Left ventricle myocardium superior (tissue), 1 donor: ENCODE data around the gene CAPN11. TPM values are rescaled to one million over a fixed set of nuclear protein-coding genes. Genes with fewer than 3 reads are reported as not detected.
"Not testable (repeated sequence)": the region's sequence is repeated elsewhere in the genome, so short reads cannot be mapped to it uniquely, and the experiment has no call there.

ENCODE experiments used
- ATAC-seq: fragments of 200-7000 bp; cut with Tn5 transposase; one replicate; pipeline ENCODE4 v1.9.1; 2020; ENCODE audit warnings: mild to moderate bottlenecking, moderate library complexity
- DNase-seq: peaks from one replicate; pipeline ENCODE4 v3.0.0-alpha.2; 2020
- intact Hi-C: fragments of 100-400 bp; cut with micrococcal nuclease; formaldehyde crosslinking; loops from one replicate; pipeline ENCODE4 v1.11.0; 2022
- total RNA-seq: library from RNA; stranded (reverse); fragmentation: NEBNext Ultra II Directional; extraction: Animal tissue kit (Norgen Biotek cat#: 25700); gene quantifications from one replicate; pipeline ENCODE4 v1.2.1, GENCODE V29; 2021
- donor health status: DM: no; HTN: yes; CAD: no; lungs with severe emphysema.

CAPN11 gene
- total RNA-seq, 1 donor from 2014 or later, result 0.40 TPM

GRCh38 chr6:44128020-44128917 lies 30.4 kb upstream of the CAPN11 start:
- peak; percentile 63 for ATAC-seq
- intact Hi-C loops, result no loop called here
- DNase-seq, result peak; percentile 73

GRCh38 chr6:44129841-44130322 lies 28.7 kb upstream of the CAPN11 start:
- DNase-seq (no peak), ATAC-seq (peak; percentile 5)
- intact Hi-C loops, result no loop called here

GRCh38 chr6:44131892-44132291 lies 26.7 kb upstream of the CAPN11 start:
- ATAC-seq, result no peak
- intact Hi-C loops, result no loop called here
- no peak for DNase-seq

GRCh38 chr6:44132476-44132875 lies 26.1 kb upstream of the CAPN11 start:
- intact Hi-C loops, result no loop called here
- DNase-seq (no peak), ATAC-seq (no peak)

GRCh38 chr6:44133003-44133931 lies 25.4 kb upstream of the CAPN11 start:
- ATAC-seq (peak; percentile 84), DNase-seq (peak; percentile 66)
- intact Hi-C loops, result no loop called here

- intact Hi-C loops, result no loop called here
- no peak for DNase-seq
- ATAC-seq, result no peak
These were observed 24.5 kb upstream of the CAPN11 start for GRCh38 chr6:44133981-44134711.

- no peak for DNase-seq
- intact Hi-C loops, result no loop called here
- ATAC-seq, result no peak
These were observed 23.4 kb upstream of the CAPN11 start for GRCh38 chr6:44135173-44135758.

DNA sequence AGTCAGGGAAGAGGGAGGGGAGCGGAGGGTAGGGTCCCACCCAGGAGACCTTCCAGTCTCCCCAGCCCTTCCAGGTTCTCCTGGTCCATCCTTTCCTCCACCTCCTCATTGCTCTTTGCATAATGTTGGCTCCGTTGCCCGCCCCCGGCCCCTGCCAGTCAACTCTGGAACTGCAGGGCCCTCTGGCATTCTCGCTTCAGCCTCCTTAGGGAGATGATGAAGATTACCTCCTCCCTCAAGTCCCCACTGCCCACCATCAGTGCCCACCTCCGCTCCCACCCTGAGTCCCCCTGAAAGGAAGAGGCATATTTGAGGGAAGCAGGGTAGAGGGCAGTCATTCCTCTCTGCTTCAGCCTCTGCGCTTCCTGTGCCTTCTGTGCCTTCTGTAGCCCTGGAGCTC lies 22.7 kb upstream of the CAPN11 start:
- intact Hi-C loops, result no loop called here
- DNase-seq (no peak), ATAC-seq (no peak)

DNA sequence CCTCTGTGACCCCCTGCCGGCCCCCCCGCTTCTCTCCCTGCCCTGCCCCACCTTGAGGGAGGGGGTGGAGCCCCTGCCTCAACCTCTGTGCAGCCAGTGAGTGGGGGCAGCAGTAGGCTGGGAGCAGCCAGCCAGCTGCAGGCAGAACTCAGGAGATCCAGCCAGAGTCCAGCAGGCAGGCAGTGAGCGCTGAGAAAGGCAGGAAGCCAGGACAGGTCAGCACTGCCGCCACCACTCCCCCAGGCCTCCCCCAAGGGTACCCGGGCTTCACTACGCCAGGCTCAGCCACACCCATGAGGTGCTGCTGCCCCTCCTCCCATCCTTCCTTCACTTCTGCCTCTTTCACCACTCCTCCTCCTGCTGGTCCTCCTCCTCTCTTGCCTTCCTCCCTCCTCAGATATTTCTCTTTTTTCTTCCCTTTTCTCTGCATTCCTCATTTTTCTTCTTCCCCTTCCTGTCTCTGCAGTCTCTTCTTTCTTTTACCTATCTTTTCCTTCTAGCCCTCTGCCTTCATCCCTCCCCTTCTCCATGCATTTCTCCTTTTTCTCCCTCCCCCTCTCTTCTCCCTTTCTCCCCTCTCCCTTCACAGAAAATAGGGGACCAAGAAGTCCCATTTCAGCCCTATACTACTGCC lies 19.8 kb upstream of the CAPN11 start:
- ATAC-seq (no peak), DNase-seq (no peak)
- intact Hi-C loops, result no loop called here

- DNase-seq, result no peak
- intact Hi-C loops, result no loop called here
- ATAC-seq, result no peak
These were observed 19.3 kb upstream of the CAPN11 start for GRCh38 chr6:44139351-44139743.

DNA sequence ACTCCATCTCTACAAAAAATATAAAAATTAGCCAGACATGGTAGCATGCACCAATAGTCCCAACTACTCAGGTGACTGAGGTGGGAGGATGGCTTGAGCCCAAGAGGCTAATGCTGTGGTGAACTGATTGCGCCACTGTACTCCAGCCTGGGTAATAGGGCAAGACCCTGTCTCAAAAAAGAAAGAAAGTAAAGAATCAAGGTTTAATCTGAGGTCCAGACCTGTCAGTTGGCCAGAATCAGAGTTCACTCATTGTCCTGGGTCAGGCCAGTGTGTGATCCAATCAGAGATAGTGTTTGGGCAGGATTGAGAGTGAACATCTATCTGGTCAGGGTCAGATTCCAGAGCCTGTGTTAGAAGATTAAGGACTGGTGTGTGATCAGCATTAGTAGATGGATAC lies 15.8 kb upstream of the CAPN11 start:
- ATAC-seq, result no peak
- no peak for DNase-seq
- intact Hi-C loops, result no loop called here

DNA sequence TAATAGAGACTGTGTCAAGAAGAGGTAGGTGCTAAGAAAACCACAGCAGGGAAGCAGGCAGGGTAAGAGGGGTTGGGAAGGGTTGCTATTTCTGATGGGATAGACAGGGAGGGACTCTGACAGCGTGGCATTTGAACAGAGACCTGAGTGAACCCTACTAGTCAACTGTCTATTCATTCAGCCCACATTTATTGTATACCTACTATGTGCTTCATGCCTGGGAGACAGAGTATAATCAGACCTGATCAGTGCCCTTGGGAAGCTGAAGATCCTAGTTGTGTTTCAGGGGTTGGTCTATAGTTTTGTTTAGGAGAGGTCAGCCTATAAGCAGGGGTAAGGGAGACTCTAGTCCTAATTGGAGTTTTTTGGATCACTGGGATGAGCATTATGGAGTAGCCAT lies 14.9 kb upstream of the CAPN11 start:
- ATAC-seq (no peak), DNase-seq (no peak)
- intact Hi-C loops, result no loop called here

- ATAC-seq, intact Hi-C loops, DNase-seq: not testable (repeated sequence)
These were observed 14.1 kb upstream of the CAPN11 start for GRCh38 chr6:44144536-44144935.

DNA sequence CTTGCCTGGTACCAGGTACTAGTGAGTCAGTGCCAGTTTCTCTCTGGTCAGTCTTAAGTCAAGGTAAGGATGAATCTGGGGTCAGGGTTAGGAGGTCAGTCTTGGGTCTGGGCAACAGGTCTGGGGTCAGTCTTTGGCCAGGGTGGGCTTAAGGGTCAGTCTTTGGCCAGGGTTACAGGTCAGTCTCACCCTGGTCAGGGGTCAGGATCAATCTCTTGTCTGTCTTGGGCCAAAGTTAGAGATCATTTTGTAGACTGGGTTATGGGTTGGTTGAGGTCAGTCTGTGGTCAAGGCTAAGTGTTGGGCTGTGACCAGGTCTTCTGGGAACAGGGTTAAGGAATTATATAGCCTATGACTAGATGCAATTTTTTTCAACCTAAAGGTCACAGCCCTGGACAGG lies 12.8 kb upstream of the CAPN11 start:
- ATAC-seq (no peak), DNase-seq (no peak)
- intact Hi-C loops, result no loop called here

DNA sequence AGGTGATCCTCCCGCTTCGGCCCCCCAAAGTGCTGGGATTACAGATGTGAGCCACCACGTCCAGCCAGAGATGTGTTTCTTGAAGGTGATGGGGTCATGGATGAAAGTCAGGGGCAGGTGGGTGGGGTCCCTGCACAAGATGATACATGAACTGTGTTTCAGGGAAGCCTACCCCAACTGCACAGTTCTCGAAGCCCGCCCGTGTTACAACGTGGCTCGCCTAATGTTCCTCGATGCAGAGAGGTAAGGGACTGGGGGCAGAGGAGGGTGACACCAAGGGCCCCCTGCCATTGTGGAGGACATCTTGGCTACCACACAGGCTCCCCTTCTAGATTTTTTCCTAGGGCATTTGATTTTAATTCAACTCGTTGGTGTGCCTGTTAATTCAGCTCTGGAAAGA lies 11.9 kb upstream of the CAPN11 start:
- intact Hi-C loops, result no loop called here
- ATAC-seq, result no peak

GRCh38 chr6:44147256-44147655 lies 11.4 kb upstream of the CAPN11 start:
- intact Hi-C loops, result no loop called here
- ATAC-seq (no peak), DNase-seq (no peak)

More for the DNA sequence above, 11.9 kb upstream of the CAPN11 start:
- DNase-seq, result no peak

- ATAC-seq (no peak), DNase-seq (no peak)
- intact Hi-C loops, result no loop called here
These were observed 10.3 kb upstream of the CAPN11 start for GRCh38 chr6:44148306-44148705.

DNA sequence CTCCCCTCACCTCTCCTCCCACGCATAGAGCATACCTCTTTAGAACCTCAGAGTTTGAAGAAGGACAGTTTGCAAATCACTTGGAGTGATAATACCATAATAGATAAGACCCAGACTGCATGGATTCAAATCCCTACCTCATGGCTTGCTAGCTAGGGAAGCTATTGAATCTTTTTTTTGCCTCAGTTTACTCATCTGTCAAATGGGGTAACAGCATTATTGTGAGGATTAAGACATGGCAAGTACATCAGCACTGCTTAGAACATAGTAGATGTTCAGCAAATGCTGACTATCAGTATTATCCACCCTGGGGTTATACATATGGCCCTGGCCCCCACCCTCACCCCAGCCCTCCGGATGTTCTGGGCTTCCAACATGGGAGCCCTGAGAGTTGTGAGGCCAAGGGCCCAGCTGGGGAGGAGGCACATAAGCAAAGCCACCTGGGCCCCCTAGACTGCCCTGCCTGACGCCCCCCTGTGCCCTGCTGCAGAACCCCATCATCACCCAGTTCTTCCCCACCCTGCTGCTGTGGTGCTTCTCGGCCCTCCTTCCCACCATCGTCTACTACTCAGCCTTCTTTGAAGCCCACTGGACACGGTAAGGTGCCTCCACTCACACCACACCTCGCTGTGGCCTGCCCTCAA lies 9.1 kb upstream of the CAPN11 start:
- no peak for ATAC-seq

More for the DNA sequence above, 9.1 kb upstream of the CAPN11 start:
- no peak for DNase-seq
- intact Hi-C loops, result loop anchor here (5.0 kb wide), 1 partner anchor 52 kb away; no protein-coding TSS in a partner anchor
